GM23338 (cell line): Measurements from ENCODE around the gene KIF3B. TPM values are rescaled to one million over a fixed set of nuclear protein-coding genes. Genes with fewer than 3 reads are reported as not detected.

Source experiments
- ATAC-seq: fragments of 200-7000 bp; cut with Tn5 transposase; 3 replicates; pipeline ENCODE4 v1.9.1; 2020
- DNase-seq: peaks from one replicate; pipeline ENCODE4 v3.0.0-alpha.2; 2015; ENCODE audit warnings: low spot score
- H2AFZ ChIP-seq: fragments of 200-600 bp; sonication (generic); 2 replicates; pipeline ENCODE4 v1.8.0; 2016; ENCODE audit warnings: antibody characterized with exemption, mild to moderate bottlenecking, moderate library complexity
- H3F3A ChIP-seq: fragments of 200-600 bp; sonication (generic); replicated peaks from 2 replicates; pipeline ENCODE4 v1.8.0; 2017; ENCODE audit warnings: antibody characterized with exemption, mixed run types, low read depth
- H3K27ac ChIP-seq: fragments of 200-600 bp; sonication (generic); 2 replicates; pipeline ENCODE4 v1.6.1; 2016; ENCODE audit warnings: low read depth
- H3K27me3 ChIP-seq: fragments of 200-600 bp; sonication (generic); 2 replicates; pipeline ENCODE4 v1.8.0; 2016; ENCODE audit warnings: mild to moderate bottlenecking, mixed run types, moderate library complexity; ENCODE audit not compliant: insufficient read depth
- H3K36me3 ChIP-seq: fragments of 200-600 bp; sonication (generic); 2 replicates; pipeline ENCODE4 v1.8.0; 2016; ENCODE audit warnings: mild to moderate bottlenecking; ENCODE audit not compliant: insufficient read depth
- H3K4me1 ChIP-seq: fragments of 200-600 bp; sonication (generic); 2 replicates; pipeline ENCODE4 v1.8.0; 2016; ENCODE audit warnings: mild to moderate bottlenecking, moderate library complexity; ENCODE audit not compliant: insufficient read depth
- H3K4me2 ChIP-seq: fragments of 200-600 bp; sonication (generic); 2 replicates; pipeline ENCODE4 v1.7.1; 2017; ENCODE audit warnings: mixed run types
- H3K4me3 ChIP-seq: fragments of 200-600 bp; sonication (generic); 2 replicates; pipeline ENCODE4 v1.6.1; 2016; ENCODE audit warnings: mixed run types
- H3K79me2 ChIP-seq: fragments of 200-600 bp; sonication (generic); replicated peaks from 2 replicates; pipeline ENCODE4 v1.8.0; 2017; ENCODE audit warnings: mild to moderate bottlenecking; ENCODE audit not compliant: insufficient read depth
- H3K9me2 ChIP-seq: fragments of 200-600 bp; sonication (generic); 2 replicates; pipeline ENCODE4 v1.8.0; 2017; ENCODE audit not compliant: insufficient read depth
- H4K20me1 ChIP-seq: fragments of 200-600 bp; sonication (generic); replicated peaks from 2 replicates; pipeline ENCODE4 v1.8.0; 2017; ENCODE audit warnings: mild to moderate bottlenecking; ENCODE audit not compliant: insufficient read depth
- H3K27ac Mint-ChIP-seq: 2 replicates; pipeline ENCODE4 v1.8.0; 2020; ENCODE audit warnings: inconsistent platforms, mild to moderate bottlenecking, moderate library complexity, mixed read lengths
- H3K27me3 Mint-ChIP-seq: 3 replicates; pipeline ENCODE4 v1.8.0; 2022; ENCODE audit warnings: low read depth, mild to moderate bottlenecking, moderate library complexity, mixed read lengths, inconsistent platforms; ENCODE audit not compliant: insufficient read depth, poor library complexity
- H3K36me3 Mint-ChIP-seq: 3 replicates; pipeline ENCODE4 v1.8.0; 2021; ENCODE audit warnings: low read depth, mild to moderate bottlenecking, inconsistent platforms, moderate library complexity, mixed read lengths
- H3K4me1 Mint-ChIP-seq: 3 replicates; pipeline ENCODE4 v1.8.0; 2020; ENCODE audit warnings: mild to moderate bottlenecking, inconsistent platforms, mixed read lengths
- H3K4me3 Mint-ChIP-seq: 3 replicates; pipeline ENCODE4 v1.8.0; 2021; ENCODE audit warnings: moderate library complexity, mild to moderate bottlenecking, inconsistent platforms, mixed read lengths
- H3K9me3 Mint-ChIP-seq: 3 replicates; pipeline ENCODE4 v1.8.0; 2020; ENCODE audit warnings: moderate library complexity, mild to moderate bottlenecking, inconsistent platforms, mixed read lengths
- NANOG ChIP-seq: IDR thresholded peaks from 2 replicates; pipeline ENCODE4 v1.6.1; 2016; ENCODE audit warnings: antibody characterized with exemption, borderline replicate concordance
- ZNF114 ChIP-seq: fragments of 250-450 bp; sonication (Bioruptor Pico); IDR thresholded peaks from 2 replicates; pipeline ENCODE4 v1.5.0; 2020; ENCODE audit warnings: mild to moderate bottlenecking, moderate library complexity
- polyA plus RNA-seq: library from polyadenylated mRNA; unstranded; fragments of >200 nt; fragmentation: Nextera tagmentation; extraction: Ambion mirVana; gene quantifications from 2 replicates; pipeline ENCODE4 v1.2.1, GENCODE V29; 2016
- total RNA-seq: library from RNA; depleted of rRNA; stranded (reverse); fragments of >200 nt; shearing (Covaris generic); gene quantifications from 2 replicates; pipeline ENCODE4 v1.2.3, GENCODE V29; 2014
- TF ChIP-seq, protein P1 (sequence below), 2 experiments: fragments of 200-600 bp in 1 of 2; sonication (generic) in 1 of 2; conservative IDR thresholded peaks; 2 replicates each; pipeline versions ENCODE4 v1.5.1 to v1.6.1; 2016 to 2017; ENCODE audit warnings: antibody characterized with exemption in 2 of 2, low read depth in 2 of 2, mild to moderate bottlenecking in 2 of 2, moderate library complexity in 1 of 2
- TF ChIP-seq, protein P2 (sequence below): IDR thresholded peaks from 2 replicates; pipeline ENCODE4 v1.6.1; 2016; ENCODE audit warnings: antibody characterized with exemption
- TF ChIP-seq, protein P3 (sequence below): fragments of 250-450 bp; sonication (Bioruptor Pico); IDR thresholded peaks from 2 replicates; pipeline ENCODE4 v1.5.0; 2020; ENCODE audit warnings: mild to moderate bottlenecking, moderate library complexity
- TF ChIP-seq, protein P4 (sequence below): IDR thresholded peaks from one replicate; pipeline ENCODE4 v1.6.1; 2018; ENCODE audit warnings: antibody characterized with exemption; ENCODE audit not compliant: unreplicated experiment

Gene KIF3B
- total and polyA plus RNA-seq, 2 experiments from 2014 or later = 6.1 to 22.8 TPM

DNA sequence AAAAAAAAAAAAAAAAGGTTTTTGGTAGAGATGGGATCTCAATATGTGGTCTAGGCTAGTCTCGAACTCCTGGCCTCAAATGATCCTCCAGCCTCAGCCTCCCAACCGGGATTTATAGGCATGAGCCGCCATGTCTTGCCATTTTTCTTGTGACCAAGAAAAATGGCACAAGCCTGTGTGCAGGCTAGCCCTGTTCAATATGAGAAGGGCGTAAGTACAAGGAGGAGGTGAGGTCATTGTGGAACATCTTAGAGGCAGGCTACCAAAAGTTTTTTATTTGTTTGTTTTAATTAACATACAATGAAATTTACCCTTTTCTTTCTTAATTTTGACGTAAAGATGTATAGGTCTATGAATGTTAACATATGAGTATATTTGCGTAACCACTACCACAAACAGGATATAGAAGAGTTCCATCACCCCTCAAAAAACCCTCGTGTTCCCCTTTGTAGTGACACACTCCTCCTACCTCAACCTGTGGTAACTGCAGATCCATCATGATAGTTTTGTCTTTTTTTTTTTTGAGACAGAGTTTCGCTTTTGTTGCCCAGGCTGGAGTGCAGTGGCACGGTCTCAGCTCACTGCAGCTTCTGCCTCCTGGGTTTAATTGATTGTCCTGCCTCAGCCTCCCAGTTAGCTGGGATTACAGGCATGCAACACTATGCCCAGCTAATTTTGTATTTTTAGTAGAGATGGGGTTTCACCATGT is 28.3 kb upstream of the KIF3B start:
- Mint-ChIP-seq H3K36me3 (no peaks in the 10 kb centered on the region), H3K4me3 (no peak overlapping the region), H3K4me1 (no peaks in the 10 kb centered on the region), H3K9me3 (no peaks in the 10 kb centered on the region), H3K27me3 (peaks cover 1% of the 10 kb centered on the region), H3K27ac (no peak overlapping the region)
- no peaks in the 10 kb centered on the region for H3K4me1 ChIP-seq
- no peak for ATAC-seq
- no peaks in the 10 kb centered on the region for H3K79me2 ChIP-seq
- no peaks in the 10 kb centered on the region for H3K9me2 ChIP-seq
- H3K36me3 ChIP-seq = no peaks in the 10 kb centered on the region
- 0 out of 2 replicates have a peak, but pooled peaks cover 2% of the 10 kb centered on the region for H3F3A ChIP-seq
- DNase-seq = no peak
- H2AFZ ChIP-seq = no peak overlapping the region
- no peak overlapping the region for H3K4me3 ChIP-seq
- H3K27me3 ChIP-seq = no peaks in the 10 kb centered on the region
- no peaks in the 10 kb centered on the region; the same call in 1 of the 2 replicates for H4K20me1 ChIP-seq
- TF ChIP-seq ZNF114 (CRISPR knock-in tag) (no peak), NANOG (no peak)
- TF ChIP-seq, protein P1, sequence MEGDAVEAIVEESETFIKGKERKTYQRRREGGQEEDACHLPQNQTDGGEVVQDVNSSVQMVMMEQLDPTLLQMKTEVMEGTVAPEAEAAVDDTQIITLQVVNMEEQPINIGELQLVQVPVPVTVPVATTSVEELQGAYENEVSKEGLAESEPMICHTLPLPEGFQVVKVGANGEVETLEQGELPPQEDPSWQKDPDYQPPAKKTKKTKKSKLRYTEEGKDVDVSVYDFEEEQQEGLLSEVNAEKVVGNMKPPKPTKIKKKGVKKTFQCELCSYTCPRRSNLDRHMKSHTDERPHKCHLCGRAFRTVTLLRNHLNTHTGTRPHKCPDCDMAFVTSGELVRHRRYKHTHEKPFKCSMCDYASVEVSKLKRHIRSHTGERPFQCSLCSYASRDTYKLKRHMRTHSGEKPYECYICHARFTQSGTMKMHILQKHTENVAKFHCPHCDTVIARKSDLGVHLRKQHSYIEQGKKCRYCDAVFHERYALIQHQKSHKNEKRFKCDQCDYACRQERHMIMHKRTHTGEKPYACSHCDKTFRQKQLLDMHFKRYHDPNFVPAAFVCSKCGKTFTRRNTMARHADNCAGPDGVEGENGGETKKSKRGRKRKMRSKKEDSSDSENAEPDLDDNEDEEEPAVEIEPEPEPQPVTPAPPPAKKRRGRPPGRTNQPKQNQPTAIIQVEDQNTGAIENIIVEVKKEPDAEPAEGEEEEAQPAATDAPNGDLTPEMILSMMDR (conservative IDR thresholded peaks at IDR 0.05; ENCODE audit: low read depth in 2 of 2) = no peak
- TF ChIP-seq, protein P2, sequence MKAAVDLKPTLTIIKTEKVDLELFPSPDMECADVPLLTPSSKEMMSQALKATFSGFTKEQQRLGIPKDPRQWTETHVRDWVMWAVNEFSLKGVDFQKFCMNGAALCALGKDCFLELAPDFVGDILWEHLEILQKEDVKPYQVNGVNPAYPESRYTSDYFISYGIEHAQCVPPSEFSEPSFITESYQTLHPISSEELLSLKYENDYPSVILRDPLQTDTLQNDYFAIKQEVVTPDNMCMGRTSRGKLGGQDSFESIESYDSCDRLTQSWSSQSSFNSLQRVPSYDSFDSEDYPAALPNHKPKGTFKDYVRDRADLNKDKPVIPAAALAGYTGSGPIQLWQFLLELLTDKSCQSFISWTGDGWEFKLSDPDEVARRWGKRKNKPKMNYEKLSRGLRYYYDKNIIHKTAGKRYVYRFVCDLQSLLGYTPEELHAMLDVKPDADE = no peak
- TF ChIP-seq, protein P3, sequence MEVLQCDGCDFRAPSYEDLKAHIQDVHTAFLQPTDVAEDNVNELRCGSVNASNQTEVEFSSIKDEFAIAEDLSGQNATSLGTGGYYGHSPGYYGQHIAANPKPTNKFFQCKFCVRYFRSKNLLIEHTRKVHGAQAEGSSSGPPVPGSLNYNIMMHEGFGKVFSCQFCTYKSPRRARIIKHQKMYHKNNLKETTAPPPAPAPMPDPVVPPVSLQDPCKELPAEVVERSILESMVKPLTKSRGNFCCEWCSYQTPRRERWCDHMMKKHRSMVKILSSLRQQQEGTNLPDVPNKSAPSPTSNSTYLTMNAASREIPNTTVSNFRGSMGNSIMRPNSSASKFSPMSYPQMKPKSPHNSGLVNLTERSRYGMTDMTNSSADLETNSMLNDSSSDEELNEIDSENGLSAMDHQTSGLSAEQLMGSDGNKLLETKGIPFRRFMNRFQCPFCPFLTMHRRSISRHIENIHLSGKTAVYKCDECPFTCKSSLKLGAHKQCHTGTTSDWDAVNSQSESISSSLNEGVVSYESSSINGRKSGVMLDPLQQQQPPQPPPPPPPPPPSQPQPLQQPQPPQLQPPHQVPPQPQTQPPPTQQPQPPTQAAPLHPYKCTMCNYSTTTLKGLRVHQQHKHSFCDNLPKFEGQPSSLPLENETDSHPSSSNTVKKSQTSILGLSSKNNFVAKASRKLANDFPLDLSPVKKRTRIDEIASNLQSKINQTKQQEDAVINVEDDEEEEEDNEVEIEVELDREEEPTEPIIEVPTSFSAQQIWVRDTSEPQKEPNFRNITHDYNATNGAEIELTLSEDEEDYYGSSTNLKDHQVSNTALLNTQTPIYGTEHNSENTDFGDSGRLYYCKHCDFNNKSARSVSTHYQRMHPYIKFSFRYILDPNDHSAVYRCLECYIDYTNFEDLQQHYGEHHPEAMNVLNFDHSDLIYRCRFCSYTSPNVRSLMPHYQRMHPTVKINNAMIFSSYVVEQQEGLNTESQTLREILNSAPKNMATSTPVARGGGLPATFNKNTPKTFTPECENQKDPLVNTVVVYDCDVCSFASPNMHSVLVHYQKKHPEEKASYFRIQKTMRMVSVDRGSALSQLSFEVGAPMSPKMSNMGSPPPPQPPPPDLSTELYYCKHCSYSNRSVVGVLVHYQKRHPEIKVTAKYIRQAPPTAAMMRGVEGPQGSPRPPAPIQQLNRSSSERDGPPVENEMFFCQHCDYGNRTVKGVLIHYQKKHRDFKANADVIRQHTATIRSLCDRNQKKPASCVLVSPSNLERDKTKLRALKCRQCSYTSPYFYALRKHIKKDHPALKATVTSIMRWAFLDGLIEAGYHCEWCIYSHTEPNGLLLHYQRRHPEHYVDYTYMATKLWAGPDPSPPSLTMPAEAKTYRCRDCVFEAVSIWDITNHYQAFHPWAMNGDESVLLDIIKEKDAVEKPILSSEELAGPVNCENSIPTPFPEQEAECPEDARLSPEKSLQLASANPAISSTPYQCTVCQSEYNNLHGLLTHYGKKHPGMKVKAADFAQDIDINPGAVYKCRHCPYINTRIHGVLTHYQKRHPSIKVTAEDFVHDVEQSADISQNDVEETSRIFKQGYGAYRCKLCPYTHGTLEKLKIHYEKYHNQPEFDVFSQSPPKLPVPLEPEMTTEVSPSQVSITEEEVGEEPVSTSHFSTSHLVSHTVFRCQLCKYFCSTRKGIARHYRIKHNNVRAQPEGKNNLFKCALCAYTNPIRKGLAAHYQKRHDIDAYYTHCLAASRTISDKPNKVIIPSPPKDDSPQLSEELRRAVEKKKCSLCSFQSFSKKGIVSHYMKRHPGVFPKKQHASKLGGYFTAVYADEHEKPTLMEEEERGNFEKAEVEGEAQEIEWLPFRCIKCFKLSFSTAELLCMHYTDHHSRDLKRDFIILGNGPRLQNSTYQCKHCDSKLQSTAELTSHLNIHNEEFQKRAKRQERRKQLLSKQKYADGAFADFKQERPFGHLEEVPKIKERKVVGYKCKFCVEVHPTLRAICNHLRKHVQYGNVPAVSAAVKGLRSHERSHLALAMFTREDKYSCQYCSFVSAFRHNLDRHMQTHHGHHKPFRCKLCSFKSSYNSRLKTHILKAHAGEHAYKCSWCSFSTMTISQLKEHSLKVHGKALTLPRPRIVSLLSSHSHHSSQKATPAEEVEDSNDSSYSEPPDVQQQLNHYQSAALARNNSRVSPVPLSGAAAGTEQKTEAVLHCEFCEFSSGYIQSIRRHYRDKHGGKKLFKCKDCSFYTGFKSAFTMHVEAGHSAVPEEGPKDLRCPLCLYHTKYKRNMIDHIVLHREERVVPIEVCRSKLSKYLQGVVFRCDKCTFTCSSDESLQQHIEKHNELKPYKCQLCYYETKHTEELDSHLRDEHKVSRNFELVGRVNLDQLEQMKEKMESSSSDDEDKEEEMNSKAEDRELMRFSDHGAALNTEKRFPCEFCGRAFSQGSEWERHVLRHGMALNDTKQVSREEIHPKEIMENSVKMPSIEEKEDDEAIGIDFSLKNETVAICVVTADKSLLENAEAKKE = no peak
- TF ChIP-seq, protein P4, sequence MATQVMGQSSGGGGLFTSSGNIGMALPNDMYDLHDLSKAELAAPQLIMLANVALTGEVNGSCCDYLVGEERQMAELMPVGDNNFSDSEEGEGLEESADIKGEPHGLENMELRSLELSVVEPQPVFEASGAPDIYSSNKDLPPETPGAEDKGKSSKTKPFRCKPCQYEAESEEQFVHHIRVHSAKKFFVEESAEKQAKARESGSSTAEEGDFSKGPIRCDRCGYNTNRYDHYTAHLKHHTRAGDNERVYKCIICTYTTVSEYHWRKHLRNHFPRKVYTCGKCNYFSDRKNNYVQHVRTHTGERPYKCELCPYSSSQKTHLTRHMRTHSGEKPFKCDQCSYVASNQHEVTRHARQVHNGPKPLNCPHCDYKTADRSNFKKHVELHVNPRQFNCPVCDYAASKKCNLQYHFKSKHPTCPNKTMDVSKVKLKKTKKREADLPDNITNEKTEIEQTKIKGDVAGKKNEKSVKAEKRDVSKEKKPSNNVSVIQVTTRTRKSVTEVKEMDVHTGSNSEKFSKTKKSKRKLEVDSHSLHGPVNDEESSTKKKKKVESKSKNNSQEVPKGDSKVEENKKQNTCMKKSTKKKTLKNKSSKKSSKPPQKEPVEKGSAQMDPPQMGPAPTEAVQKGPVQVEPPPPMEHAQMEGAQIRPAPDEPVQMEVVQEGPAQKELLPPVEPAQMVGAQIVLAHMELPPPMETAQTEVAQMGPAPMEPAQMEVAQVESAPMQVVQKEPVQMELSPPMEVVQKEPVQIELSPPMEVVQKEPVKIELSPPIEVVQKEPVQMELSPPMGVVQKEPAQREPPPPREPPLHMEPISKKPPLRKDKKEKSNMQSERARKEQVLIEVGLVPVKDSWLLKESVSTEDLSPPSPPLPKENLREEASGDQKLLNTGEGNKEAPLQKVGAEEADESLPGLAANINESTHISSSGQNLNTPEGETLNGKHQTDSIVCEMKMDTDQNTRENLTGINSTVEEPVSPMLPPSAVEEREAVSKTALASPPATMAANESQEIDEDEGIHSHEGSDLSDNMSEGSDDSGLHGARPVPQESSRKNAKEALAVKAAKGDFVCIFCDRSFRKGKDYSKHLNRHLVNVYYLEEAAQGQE = no peak
- H3K4me2 ChIP-seq = no peak overlapping the region
- no peak overlapping the region for H3K27ac ChIP-seq
